Neural progenitor cell (in vitro differentiated cells): ENCODE results near the gene TTYH1.
A peak's percentile ranks its signal among the peaks of the same experiment; 100 is the strongest.

Experiments used
- EZH2 ChIP-seq: fragments of 200-600 bp; sonication (generic); IDR thresholded peaks from 2 replicates; pipeline ENCODE4 v1.6.1; 2017; ENCODE audit warnings: antibody characterized with exemption, mild to moderate bottlenecking, moderate library complexity
- TF ChIP-seq, protein P1 (sequence below): fragments of 200-600 bp; sonication (generic); IDR thresholded peaks from 2 replicates; pipeline ENCODE4 v1.5.1; 2017; ENCODE audit warnings: antibody characterized with exemption, mild to moderate bottlenecking

- TF ChIP-seq, protein P1, sequence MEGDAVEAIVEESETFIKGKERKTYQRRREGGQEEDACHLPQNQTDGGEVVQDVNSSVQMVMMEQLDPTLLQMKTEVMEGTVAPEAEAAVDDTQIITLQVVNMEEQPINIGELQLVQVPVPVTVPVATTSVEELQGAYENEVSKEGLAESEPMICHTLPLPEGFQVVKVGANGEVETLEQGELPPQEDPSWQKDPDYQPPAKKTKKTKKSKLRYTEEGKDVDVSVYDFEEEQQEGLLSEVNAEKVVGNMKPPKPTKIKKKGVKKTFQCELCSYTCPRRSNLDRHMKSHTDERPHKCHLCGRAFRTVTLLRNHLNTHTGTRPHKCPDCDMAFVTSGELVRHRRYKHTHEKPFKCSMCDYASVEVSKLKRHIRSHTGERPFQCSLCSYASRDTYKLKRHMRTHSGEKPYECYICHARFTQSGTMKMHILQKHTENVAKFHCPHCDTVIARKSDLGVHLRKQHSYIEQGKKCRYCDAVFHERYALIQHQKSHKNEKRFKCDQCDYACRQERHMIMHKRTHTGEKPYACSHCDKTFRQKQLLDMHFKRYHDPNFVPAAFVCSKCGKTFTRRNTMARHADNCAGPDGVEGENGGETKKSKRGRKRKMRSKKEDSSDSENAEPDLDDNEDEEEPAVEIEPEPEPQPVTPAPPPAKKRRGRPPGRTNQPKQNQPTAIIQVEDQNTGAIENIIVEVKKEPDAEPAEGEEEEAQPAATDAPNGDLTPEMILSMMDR, result peak; percentile 74
- TF ChIP-seq EZH2, result no peak
Observed at GRCh38 chr19:54439174-54439851, 24.0 kb downstream of the TTYH1 start.
